ENCODE measurements around the gene PAGR1.
"Not testable (repeated sequence)": the region's sequence is repeated elsewhere in the genome, so short reads cannot be mapped to it uniquely, and the experiment has no call there.

Gene PAGR1

DNA sequence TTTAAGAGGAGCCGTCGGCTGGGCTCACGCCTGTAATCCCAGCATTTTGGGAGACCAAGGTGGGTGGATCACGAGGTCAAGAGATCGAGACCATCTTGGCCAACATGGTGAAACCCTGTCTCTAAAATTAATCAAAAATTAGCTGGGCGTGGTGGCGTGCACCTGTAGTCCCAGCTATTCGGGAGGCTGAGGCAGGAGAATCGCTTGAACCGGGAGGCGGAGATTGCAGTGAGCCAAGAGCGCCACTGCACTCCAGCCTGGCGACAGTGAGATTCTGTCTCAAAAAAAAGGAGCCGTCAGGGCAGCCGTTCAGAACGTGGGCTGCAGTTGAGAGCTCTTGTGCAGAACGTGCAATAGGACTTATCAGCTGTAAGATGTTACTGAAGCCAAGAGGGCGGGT, 22.8 kb upstream of the PAGR1 start:
- DNase-seq, result not testable (repeated sequence)

DNA sequence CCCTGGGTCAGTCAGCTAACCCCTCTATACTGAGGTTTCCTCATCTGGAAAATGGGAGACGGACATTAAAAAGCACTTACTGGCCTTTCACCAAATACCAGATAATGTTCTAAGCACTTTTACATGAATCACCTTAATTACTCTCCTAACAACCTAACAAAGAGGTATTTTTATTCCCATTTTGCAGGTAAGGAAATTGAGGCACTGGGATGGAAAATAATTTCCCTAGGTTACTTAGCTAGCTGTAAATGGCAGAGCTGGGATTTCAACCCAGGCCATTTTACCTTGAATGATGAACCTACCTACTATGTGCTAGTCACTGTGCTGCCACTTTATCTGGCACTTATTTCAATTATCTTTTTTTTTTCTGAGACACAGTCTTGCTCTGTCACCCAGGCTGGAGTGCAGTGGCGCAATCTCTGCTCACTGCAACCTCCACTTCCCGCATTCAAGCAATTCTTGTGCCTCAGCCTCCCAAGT, 21.7 kb upstream of the PAGR1 start:
- no peak for DNase-seq

DNA sequence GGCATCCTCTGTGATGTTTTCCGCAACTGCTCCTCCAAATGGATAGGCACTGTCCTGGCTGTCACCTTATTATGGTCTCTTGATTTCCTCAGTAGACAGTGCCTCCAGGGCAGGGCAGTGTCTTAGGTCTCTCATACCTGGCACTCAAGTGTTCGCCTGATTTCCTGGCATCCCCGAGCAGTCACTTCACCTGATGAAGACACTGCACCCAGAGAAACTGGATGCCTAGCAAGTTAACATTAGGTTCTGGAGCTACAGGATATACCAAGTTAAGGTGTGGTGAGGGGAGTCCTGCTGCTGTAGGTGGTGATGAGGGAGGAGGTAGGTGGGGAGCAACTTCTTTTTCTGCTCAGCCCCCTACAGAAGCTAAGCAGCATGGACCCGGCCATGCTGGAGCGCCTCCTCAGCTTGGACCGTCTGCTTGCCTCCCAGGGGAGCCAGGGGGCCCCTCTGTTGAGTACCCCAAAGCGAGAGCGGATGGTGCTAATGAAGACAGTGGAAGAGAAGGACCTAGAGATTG, 13.5 kb upstream of the PAGR1 start:
- no peak for DNase-seq

DNA sequence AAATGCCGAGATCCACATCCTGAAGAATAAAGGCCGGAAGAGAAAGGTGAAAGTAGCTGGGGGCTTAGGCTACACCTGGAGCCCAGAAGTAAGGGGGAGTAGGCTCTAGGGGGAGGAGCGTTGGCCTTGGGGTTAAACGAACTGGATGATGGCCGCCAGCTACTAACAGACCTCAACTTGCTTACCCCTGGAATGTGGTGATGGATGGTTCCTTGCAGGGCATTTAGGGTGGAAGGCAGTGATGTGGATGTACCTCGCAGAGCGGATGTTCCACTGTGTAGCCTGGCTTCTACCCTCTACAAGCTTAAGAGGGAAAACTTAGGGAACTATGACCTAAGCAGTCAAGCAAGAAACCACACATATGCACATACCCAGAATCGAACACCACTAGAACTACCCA, 11.9 kb upstream of the PAGR1 start:
- peak; percentile 41 for DNase-seq

GRCh38 chr16:29804455-29805231, 11.3 kb upstream of the PAGR1 start:
- peak; percentile 56 for DNase-seq

- peak; percentile 99 for DNase-seq
Observed at GRCh38 chr16:29805232-29806098, 10.5 kb upstream of the PAGR1 start.

GRCh38 chr16:29806099-29806579, 9.8 kb upstream of the PAGR1 start, which contains the start of gene MAZ:
Gene MAZ (plus strand): TSS chr16:29806529. CDS start chr16:29806702, 173 bp downstream.
- DNase-seq, result peak; percentile 93

- DNase-seq, result peak; percentile 61
Observed at GRCh38 chr16:29806641-29807425, 9.1 kb upstream of the PAGR1 start.

DNA sequence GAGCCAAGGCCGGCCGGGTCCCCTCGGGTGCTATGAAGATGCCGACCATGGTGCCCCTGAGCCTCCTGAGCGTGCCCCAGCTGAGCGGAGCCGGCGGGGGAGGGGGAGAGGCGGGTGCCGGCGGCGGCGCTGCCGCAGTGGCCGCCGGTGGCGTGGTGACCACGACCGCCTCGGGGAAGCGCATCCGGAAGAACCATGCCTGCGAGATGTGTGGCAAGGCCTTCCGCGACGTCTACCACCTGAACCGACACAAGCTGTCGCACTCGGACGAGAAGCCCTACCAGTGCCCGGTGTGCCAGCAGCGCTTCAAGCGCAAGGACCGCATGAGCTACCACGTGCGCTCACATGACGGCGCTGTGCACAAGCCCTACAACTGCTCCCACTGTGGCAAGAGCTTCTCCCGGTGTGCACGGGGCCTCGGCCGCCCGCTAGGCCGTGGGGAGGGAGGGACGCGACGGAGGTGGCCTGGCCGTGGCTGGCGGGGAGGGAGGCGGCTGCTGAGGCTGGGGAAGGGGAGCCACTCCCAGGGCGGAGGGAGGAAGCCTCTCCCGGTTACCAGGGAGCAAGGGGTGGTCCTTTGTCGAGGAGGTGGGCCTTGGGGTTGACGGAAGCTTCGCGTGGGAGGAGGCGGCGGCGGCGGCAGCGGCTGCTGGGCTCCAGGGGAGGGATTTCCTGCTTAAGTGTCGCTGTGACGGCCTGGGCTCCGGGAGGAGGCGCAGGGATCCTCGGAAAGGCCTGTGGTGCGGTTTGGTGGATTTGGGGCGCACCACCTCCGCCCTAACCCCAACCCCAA, 8.3 kb upstream of the PAGR1 start:
- DNase-seq, result peak; percentile 79

GRCh38 chr16:29808219-29808900, 7.6 kb upstream of the PAGR1 start:
- no peak for DNase-seq

GRCh38 chr16:29809031-29809747, 6.8 kb upstream of the PAGR1 start:
- no peak for DNase-seq

- DNase-seq, result no peak
Observed at GRCh38 chr16:29809850-29810698, 5.9 kb upstream of the PAGR1 start.

DNA sequence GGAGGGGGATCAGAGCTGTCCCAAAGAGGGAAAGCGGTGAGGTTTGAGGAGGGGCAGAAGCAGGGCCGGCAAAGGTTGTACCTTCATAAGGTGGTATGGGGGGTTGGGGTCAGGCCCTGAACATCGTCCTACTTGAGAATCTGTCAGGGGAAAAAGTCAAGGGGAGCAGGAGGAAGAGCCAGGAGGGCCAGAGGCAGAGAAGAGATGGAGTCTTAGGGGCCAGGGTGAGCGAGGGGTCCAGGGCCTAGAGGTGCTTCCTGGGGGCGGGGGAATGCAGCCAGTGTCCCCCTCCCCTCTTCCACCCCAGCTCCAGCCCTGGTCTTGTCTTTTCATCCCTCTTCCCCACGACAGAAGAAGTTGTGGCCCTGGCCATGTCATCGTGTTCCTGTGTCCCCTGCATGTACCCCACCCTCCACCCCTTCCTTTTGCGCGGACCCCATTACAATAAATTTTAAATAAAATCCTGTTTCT, 5.2 kb upstream of the PAGR1 start:
- no peak for DNase-seq

GRCh38 chr16:29811170-29811895, 4.6 kb upstream of the PAGR1 start:
- DNase-seq, result peak; percentile 88

GRCh38 chr16:29811896-29812665, 3.9 kb upstream of the PAGR1 start, which contains the start of gene PRRT2:
Gene PRRT2 (plus strand): TSS chr16:29812193. CDS start chr16:29813055, 862 bp downstream.
- DNase-seq, result peak; percentile 66

DNA sequence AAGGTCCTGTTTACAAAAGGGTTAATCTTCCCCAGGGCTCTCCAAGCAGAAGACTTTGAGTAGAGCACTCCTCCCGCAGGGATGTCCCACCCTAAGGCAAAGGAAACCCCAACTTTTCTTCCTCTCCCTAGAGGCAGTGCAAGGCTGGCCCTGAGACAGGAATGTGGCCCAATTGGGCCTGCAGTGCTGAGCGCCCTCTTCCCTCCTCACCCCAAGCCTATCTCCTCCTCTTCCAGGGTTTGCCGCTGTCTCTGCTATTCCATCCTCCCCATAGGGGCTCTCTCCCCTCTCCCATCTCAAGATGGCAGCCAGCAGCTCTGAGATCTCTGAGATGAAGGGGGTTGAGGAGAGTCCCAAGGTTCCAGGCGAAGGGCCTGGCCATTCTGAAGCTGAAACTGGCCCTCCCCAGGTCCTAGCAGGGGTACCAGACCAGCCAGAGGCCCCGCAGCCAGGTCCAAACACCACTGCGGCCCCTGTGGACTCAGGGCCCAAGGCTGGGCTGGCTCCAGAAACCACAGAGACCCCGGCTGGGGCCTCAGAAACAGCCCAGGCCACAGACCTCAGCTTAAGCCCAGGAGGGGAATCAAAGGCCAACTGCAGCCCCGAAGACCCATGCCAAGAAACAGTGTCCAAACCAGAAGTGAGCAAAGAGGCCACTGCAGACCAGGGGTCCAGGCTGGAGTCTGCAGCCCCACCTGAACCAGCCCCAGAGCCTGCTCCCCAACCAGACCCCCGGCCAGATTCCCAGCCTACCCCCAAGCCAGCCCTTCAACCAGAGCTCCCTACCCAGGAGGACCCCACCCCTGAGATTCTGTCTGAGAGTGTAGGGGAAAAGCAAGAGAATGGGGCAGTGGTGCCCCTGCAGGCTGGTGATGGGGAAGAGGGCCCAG, 3.0 kb upstream of the PAGR1 start:
- no peak for DNase-seq
